Lower lobe of right lung (tissue), 2 donors: ENCODE data around the gene SLC2A10. TPM values are rescaled to one million over a fixed set of nuclear protein-coding genes. Genes with fewer than 3 reads are reported as not detected.

Experiments
- ATAC-seq, 2 donors: fragments of 200-7000 bp; cut with Tn5 transposase; one replicate each; pipeline ENCODE4 v1.9.1; 2020 to 2022; ENCODE audit warnings: mild to moderate bottlenecking in 2 of 2, moderate library complexity in 2 of 2
- DNase-seq: peaks from one replicate; pipeline ENCODE4 v3.0.0-alpha.2; 2020
- H3K27ac ChIP-seq: fragments of 200-600 bp; one replicate; pipeline ENCODE4 v1.8.0; 2022
- H3K27me3 ChIP-seq: fragments of 200-600 bp; one replicate; pipeline ENCODE4 v1.8.0; 2022; ENCODE audit warnings: low read depth
- H3K36me3 ChIP-seq: fragments of 200-600 bp; one replicate; pipeline ENCODE4 v1.8.0; 2022; ENCODE audit warnings: mild to moderate bottlenecking
- H3K4me1 ChIP-seq: fragments of 200-600 bp; one replicate; pipeline ENCODE4 v1.8.0; 2022
- H3K4me3 ChIP-seq: fragments of 200-600 bp; one replicate; pipeline ENCODE4 v1.8.0; 2022; ENCODE audit warnings: mild to moderate bottlenecking
- H3K9me3 ChIP-seq: fragments of 200-600 bp; one replicate; pipeline ENCODE4 v1.8.0; 2022
- intact Hi-C: fragments of 100-400 bp; cut with DNase I; formaldehyde crosslinking; loops from one replicate; pipeline ENCODE4 v1.11.0; 2022
- total RNA-seq: library from RNA; stranded (reverse); fragmentation: NEBNext Ultra II Directional; extraction: Animal tissue kit (Norgen Biotek cat#: 25700); gene quantifications from one replicate; pipeline ENCODE4 v1.2.1, GENCODE V29; 2021
- TF ChIP-seq, protein P1 (sequence below): fragments of 200-600 bp; IDR thresholded peaks from one replicate; pipeline ENCODE4 v1.8.0; 2022; ENCODE audit warnings: antibody characterized with exemption, mild to moderate bottlenecking
- donor health status: DM: no; HTN: yes; CAD: no; lungs with severe emphysema.

The SLC2A10 gene
- total RNA-seq, 1 donor from 2014 or later, result 11.5 TPM

DNA sequence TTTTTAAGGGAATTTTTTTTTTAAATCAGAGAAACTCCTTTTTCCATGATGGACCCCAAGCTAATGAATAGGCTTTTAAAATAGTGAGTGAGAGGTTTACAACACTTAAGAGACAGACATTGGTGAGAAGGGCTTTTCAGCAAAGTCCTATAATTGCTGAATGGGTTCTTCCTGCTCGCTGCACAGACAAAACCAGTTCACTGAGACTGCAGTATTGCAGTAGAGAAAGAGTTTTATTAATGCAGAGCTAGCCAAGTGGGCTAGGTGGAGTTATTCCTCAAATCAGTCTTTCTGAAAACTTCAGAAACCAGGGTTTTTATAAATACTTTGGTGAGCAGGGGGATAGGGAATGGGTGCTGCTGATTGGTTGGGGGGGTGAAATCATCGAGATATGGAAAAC lies 3.2 kb upstream of the SLC2A10 start:
- intact Hi-C loops, result no loop called here
- H3K27ac ChIP-seq, result no peak overlapping the region
- peaks cover 15% of the 10 kb centered on the region for H3K4me1 ChIP-seq
- no peak overlapping the region for H3K4me3 ChIP-seq
- TF ChIP-seq, protein P1, sequence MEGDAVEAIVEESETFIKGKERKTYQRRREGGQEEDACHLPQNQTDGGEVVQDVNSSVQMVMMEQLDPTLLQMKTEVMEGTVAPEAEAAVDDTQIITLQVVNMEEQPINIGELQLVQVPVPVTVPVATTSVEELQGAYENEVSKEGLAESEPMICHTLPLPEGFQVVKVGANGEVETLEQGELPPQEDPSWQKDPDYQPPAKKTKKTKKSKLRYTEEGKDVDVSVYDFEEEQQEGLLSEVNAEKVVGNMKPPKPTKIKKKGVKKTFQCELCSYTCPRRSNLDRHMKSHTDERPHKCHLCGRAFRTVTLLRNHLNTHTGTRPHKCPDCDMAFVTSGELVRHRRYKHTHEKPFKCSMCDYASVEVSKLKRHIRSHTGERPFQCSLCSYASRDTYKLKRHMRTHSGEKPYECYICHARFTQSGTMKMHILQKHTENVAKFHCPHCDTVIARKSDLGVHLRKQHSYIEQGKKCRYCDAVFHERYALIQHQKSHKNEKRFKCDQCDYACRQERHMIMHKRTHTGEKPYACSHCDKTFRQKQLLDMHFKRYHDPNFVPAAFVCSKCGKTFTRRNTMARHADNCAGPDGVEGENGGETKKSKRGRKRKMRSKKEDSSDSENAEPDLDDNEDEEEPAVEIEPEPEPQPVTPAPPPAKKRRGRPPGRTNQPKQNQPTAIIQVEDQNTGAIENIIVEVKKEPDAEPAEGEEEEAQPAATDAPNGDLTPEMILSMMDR, result no peak
- no peak for DNase-seq
- no peaks in the 10 kb centered on the region for H3K36me3 ChIP-seq
- no peaks in the 10 kb centered on the region for H3K9me3 ChIP-seq
- peaks cover 5% of the 10 kb centered on the region for H3K27me3 ChIP-seq
- ATAC-seq, result no peak

DNA sequence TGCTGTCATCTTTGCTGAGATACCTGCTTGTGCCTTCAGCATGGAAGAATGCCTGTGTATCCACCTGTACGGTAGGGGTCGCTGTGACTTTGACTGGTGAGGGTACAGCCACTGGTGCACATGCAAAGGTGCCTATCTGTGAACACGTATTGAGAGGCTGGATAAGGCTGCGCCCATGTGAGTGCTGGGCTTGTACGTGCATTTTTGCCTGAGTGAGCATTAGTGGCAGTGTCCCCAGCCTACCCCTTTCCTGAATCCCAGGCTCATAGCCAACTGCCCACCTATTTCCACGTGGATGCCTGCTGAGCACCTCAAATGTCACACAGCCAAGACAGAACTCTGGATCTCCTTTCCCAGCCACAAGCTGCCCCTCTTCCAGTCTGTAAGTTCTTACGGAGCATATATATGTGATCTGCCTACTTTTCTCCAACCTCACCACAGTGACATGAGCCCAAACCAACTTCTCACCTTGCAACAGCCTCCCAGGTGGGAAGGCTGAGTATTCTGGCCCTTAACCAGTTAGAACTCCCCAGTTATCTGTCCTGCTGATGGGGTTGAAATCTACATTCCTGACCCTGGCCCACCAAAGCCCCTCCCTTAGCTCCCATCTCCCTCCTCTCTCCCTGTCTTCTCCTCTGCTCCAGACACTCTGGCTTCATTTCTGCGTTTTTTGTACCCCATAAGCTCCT lies 1.1 kb upstream of the SLC2A10 start:
- H3K27ac ChIP-seq, result no peak overlapping the region
- peaks cover 16% of the 10 kb centered on the region for H3K4me1 ChIP-seq
- no peaks in the 10 kb centered on the region for H3K36me3 ChIP-seq
- intact Hi-C loops, result no loop called here
- ATAC-seq (no peak), DNase-seq (no peak)
- TF ChIP-seq, protein P1, result no peak
- no peaks in the 10 kb centered on the region for H3K27me3 ChIP-seq
- no peaks in the 10 kb centered on the region for H3K9me3 ChIP-seq
- H3K4me3 ChIP-seq, result no peak overlapping the region

DNA sequence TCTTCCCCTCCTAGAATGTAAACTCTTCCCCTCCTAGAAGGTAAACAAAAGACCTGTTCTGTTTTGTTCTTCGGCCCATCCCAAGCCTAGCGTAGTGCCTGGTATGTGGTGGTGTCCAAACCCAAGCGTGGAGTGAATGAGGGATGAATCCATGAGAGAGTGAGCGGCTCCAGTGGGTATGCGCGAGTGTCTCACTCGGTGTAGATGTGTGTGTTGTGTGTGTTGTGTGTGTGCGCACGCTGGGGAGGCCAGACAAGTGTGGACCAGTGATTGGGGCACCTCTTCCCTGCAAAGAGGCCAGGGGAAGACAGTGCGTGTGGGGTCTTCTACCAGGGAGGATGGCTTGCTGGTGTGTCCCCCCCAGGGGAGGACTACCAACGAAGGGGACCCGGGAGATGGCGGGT lies 392 bp upstream of the SLC2A10 start:
- Histone ChIP-seq H3K4me1 (peaks cover 16% of the 10 kb centered on the region), H3K27ac (peak overlapping the region; percentile 83), H3K9me3 (no peaks in the 10 kb centered on the region), H3K36me3 (no peaks in the 10 kb centered on the region), H3K27me3 (no peaks in the 10 kb centered on the region), H3K4me3 (peak overlapping the region; percentile 70)
- ATAC-seq, result peak; percentile 4 to 5
- intact Hi-C loops, result no loop called here
- DNase-seq, result no peak
- TF ChIP-seq, protein P1, result no peak

DNA sequence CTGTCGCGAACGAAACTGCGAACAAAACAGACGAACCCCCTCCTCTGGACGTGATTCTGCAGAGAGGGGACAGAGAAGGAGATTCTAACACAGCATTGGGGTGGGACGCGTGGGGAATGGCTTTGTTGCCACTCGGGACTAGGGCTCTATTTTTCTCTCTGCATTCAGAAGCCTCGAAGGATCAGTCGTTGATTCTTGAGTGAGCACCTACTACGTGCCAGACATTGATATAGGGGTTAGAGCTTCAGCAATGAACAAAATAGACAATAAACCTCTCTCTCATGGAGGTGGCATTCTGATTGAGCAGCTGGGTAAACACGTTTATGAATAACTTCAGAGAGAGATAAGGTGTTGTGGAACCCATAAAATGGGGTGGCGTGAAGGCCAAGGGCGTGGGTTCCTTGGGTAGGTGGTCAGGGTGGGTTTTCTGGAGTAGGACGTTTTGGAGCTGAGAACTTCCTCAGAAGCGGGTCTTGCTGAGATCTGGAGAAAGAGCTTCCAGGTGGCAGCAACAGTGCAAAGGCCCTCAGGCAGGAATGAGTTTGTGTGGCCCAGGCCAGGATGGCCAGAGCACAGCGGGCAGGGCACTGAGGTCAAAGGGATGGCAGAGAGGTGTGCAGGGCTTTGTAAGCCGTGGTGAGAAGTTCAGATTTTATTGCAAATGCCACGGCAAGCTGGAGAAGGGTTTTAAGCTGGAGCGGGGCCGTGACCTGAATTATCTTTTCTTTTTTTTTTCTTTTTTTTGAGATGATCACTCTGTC lies 884 bp downstream of the SLC2A10 start:
- peak overlapping the region; percentile 70 for H3K4me3 ChIP-seq
- no peaks in the 10 kb centered on the region for H3K36me3 ChIP-seq
- TF ChIP-seq, protein P1, result no peak
- peaks cover 28% of the 10 kb centered on the region for H3K4me1 ChIP-seq
- H3K27ac ChIP-seq, result peak overlapping the region; percentile 83
- ATAC-seq (no peak), DNase-seq (no peak)
- intact Hi-C loops, result no loop called here
- no peaks in the 10 kb centered on the region for H3K27me3 ChIP-seq
- no peaks in the 10 kb centered on the region for H3K9me3 ChIP-seq

DNA sequence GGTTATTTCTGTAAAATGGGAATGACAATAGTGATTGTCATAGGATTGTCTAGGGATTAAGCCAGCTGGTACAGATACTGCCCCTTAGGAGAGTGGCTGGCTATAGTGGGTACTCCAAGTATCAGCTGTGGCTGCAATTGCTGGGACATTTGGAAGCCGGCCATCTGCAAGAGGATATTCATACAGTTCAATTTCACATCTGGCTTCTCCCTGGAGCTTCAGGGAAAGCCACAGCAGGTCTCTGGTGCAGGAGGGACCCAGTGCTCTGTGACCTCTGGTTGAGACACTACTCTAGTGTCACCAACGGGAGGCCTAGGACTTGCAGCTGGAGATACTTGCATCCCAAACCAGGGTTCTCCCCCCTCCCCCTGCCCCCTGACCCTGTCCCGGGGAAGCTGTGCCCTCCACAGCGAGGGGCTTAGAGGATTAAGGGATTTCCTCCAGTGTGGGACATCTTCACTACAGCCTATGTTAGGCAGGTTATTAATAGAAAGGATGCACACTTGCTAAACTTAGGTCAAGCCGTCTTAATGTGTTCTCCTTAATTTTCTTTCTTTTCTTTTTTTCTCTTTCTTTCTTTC lies 2.7 kb downstream of the SLC2A10 start:
- Histone ChIP-seq H3K27ac (no peak overlapping the region), H3K9me3 (no peaks in the 10 kb centered on the region), H3K27me3 (no peaks in the 10 kb centered on the region), H3K36me3 (no peaks in the 10 kb centered on the region), H3K4me1 (peaks cover 35% of the 10 kb centered on the region), H3K4me3 (no peak overlapping the region)
- no peak for ATAC-seq
- no peak for DNase-seq
- intact Hi-C loops, result no loop called here
- TF ChIP-seq, protein P1, result no peak
